ENCODE data around the gene NUBP2. TPM values are rescaled to one million over a fixed set of nuclear protein-coding genes. Genes with fewer than 3 reads are reported as not detected.

Gene NUBP2
- polyA plus RNA-seq, 2 donors: 41.5 to 57.8 TPM

- no peaks in the 10 kb centered on the region for H3K9me3 ChIP-seq (ENCODE audit: control insufficient read depth in 2 of 2, insufficient read depth in 1 of 2, low read depth in 1 of 2, low read length in 1 of 2)
- no peak overlapping the region for H3K27ac ChIP-seq (ENCODE audit: low read depth in 2 of 2, low read length in 1 of 2)
- 88 to 89% methylated on average over 25 of the region's 25 CpGs for WGBS, 2 donors
- H3K4me3 ChIP-seq (ENCODE audit: low read depth in 1 of 2, low read length in 2 of 2): no peak overlapping the region
- H3K36me3 ChIP-seq (ENCODE audit: control insufficient read depth in 2 of 2, insufficient read depth in 2 of 2, low read length in 1 of 2): peaks cover 11 to 64% of the 10 kb centered on the region in 2 donors
- peaks cover 0 to 2% of the 10 kb centered on the region in 2 donors for H3K4me1 ChIP-seq (ENCODE audit: control insufficient read depth in 2 of 2, insufficient read depth in 2 of 2, low read length in 1 of 2)
- H3K27me3 ChIP-seq (ENCODE audit: control insufficient read depth in 1 of 2, insufficient read depth in 2 of 2, low read length in 2 of 2): no peaks in the 10 kb centered on the region
These were observed 37.4 kb upstream of the NUBP2 start for GRCh38 chr16:1745181-1745899.

GRCh38 chr16:1745900-1746692 is 36.7 kb upstream of the NUBP2 start:
- Histone ChIP-seq H3K4me3 (ENCODE audit: low read depth in 1 of 2, low read length in 2 of 2) (no peak overlapping the region), H3K36me3 (ENCODE audit: control insufficient read depth in 2 of 2, insufficient read depth in 2 of 2, low read length in 1 of 2) (peaks cover 11 to 59% of the 10 kb centered on the region in 2 donors), H3K27ac (ENCODE audit: low read depth in 2 of 2, low read length in 1 of 2) (no peak overlapping the region), H3K4me1 (ENCODE audit: control insufficient read depth in 2 of 2, insufficient read depth in 2 of 2, low read length in 1 of 2) (no peaks in the 10 kb centered on the region), H3K27me3 (ENCODE audit: control insufficient read depth in 1 of 2, insufficient read depth in 2 of 2, low read length in 2 of 2) (no peaks in the 10 kb centered on the region), H3K9me3 (ENCODE audit: control insufficient read depth in 2 of 2, insufficient read depth in 1 of 2, low read depth in 1 of 2, low read length in 1 of 2) (no peaks in the 10 kb centered on the region)
- 94 to 96% methylated on average over 28 to 29 of the region's 29 CpGs for WGBS, 2 donors

DNA sequence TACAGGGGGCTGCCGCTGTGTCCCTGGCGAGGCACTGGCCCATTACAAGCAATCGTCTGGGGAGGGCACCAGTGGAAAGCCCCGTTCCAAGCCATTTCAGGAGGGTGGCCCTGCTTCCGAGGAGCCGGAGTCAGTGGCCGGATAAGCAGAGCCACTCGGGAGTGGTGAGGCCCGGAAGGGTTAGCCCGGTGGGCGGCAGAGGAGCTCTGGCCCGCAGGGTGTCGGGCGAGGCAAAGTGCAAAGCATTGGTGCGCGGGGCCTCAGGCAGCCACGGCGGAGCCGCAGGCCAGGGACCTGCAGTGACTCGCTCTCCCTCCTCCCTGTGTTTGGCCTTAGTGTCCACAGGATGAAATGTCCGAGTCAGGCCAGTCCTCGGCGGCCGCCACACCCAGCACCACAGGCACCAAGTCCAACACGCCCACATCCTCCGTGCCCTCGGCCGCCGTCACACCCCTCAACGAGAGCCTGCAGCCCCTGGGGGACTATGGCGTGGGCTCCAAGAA is 36.0 kb upstream of the NUBP2 start:
- Histone ChIP-seq H3K27ac (ENCODE audit: low read depth in 2 of 2, low read length in 1 of 2) (no peak overlapping the region), H3K27me3 (ENCODE audit: control insufficient read depth in 1 of 2, insufficient read depth in 2 of 2, low read length in 2 of 2) (no peaks in the 10 kb centered on the region), H3K4me1 (ENCODE audit: control insufficient read depth in 2 of 2, insufficient read depth in 2 of 2, low read length in 1 of 2) (no peaks in the 10 kb centered on the region), H3K4me3 (ENCODE audit: low read depth in 1 of 2, low read length in 2 of 2) (no peak overlapping the region), H3K9me3 (ENCODE audit: control insufficient read depth in 2 of 2, insufficient read depth in 1 of 2, low read depth in 1 of 2, low read length in 1 of 2) (no peaks in the 10 kb centered on the region), H3K36me3 (ENCODE audit: control insufficient read depth in 2 of 2, insufficient read depth in 2 of 2, low read length in 1 of 2) (peaks cover 14 to 56% of the 10 kb centered on the region in 2 donors)
- WGBS, 2 donors: 89 to 91% methylated on average over 29 to 31 of the region's 31 CpGs

- Histone ChIP-seq H3K4me3 (ENCODE audit: low read depth in 1 of 2, low read length in 2 of 2) (no peak overlapping the region), H3K27me3 (ENCODE audit: control insufficient read depth in 1 of 2, insufficient read depth in 2 of 2, low read length in 2 of 2) (no peaks in the 10 kb centered on the region), H3K36me3 (ENCODE audit: control insufficient read depth in 2 of 2, insufficient read depth in 2 of 2, low read length in 1 of 2) (peaks cover 16 to 62% of the 10 kb centered on the region in 2 donors), H3K9me3 (ENCODE audit: control insufficient read depth in 2 of 2, insufficient read depth in 1 of 2, low read depth in 1 of 2, low read length in 1 of 2) (no peaks in the 10 kb centered on the region), H3K27ac (ENCODE audit: low read depth in 2 of 2, low read length in 1 of 2) (no peak overlapping the region), H3K4me1 (ENCODE audit: control insufficient read depth in 2 of 2, insufficient read depth in 2 of 2, low read length in 1 of 2) (no peaks in the 10 kb centered on the region)
- WGBS, 2 donors: 89 to 90% methylated on average over 11 of the region's 11 CpGs
These were observed 34.8 kb upstream of the NUBP2 start for GRCh38 chr16:1747934-1748333.

- Histone ChIP-seq H3K36me3 (ENCODE audit: control insufficient read depth in 2 of 2, insufficient read depth in 2 of 2, low read length in 1 of 2) (peaks cover 16 to 48% of the 10 kb centered on the region in 2 donors), H3K9me3 (ENCODE audit: control insufficient read depth in 2 of 2, insufficient read depth in 1 of 2, low read depth in 1 of 2, low read length in 1 of 2) (no peaks in the 10 kb centered on the region), H3K4me3 (ENCODE audit: low read depth in 1 of 2, low read length in 2 of 2) (no peak overlapping the region), H3K4me1 (ENCODE audit: control insufficient read depth in 2 of 2, insufficient read depth in 2 of 2, low read length in 1 of 2) (no peaks in the 10 kb centered on the region), H3K27me3 (ENCODE audit: control insufficient read depth in 1 of 2, insufficient read depth in 2 of 2, low read length in 2 of 2) (no peaks in the 10 kb centered on the region), H3K27ac (ENCODE audit: low read depth in 2 of 2, low read length in 1 of 2) (no peak overlapping the region)
- WGBS, 2 donors: 94 to 96% methylated on average over 28 to 29 of the region's 29 CpGs
These were observed 33.3 kb upstream of the NUBP2 start for GRCh38 chr16:1749152-1750117.

DNA sequence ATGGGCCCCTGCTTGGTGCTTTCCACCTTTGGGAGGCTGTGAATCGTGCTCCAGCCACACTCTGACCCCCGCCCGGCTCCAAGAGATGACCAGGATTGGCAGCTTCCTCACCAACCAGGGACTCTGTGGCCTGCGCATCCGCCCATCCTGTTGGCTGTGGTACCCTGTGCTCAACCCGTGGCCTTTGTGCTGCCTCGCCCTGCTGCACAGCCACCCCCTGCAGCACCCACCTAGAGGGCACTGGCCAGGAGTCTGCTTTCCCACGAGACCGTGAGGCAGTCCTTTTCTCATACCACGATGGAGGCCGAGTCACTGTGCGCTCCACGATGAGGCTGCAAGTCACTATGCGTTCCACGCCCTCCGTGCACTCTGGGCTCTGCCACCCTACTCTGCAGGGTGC is 30.8 kb upstream of the NUBP2 start:
- Histone ChIP-seq H3K36me3 (ENCODE audit: control insufficient read depth in 2 of 2, insufficient read depth in 2 of 2, low read length in 1 of 2) (peaks cover 16 to 42% of the 10 kb centered on the region in 2 donors), H3K4me1 (ENCODE audit: control insufficient read depth in 2 of 2, insufficient read depth in 2 of 2, low read length in 1 of 2) (no peaks in the 10 kb centered on the region), H3K27ac (ENCODE audit: low read depth in 2 of 2, low read length in 1 of 2) (no peak overlapping the region), H3K9me3 (ENCODE audit: control insufficient read depth in 2 of 2, insufficient read depth in 1 of 2, low read depth in 1 of 2, low read length in 1 of 2) (no peaks in the 10 kb centered on the region), H3K4me3 (ENCODE audit: low read depth in 1 of 2, low read length in 2 of 2) (no peak overlapping the region), H3K27me3 (ENCODE audit: control insufficient read depth in 1 of 2, insufficient read depth in 2 of 2, low read length in 2 of 2) (no peaks in the 10 kb centered on the region)
- 96% methylated on average over 16 of the region's 16 CpGs for WGBS, 2 donors

GRCh38 chr16:1752853-1753252 is 29.9 kb upstream of the NUBP2 start:
- H3K27me3 ChIP-seq (ENCODE audit: control insufficient read depth in 1 of 2, insufficient read depth in 2 of 2, low read length in 2 of 2): no peaks in the 10 kb centered on the region
- no peak overlapping the region for H3K4me3 ChIP-seq (ENCODE audit: low read depth in 1 of 2, low read length in 2 of 2)
- WGBS, 2 donors: 93 to 94% methylated on average over 14 of the region's 14 CpGs
- no peaks in the 10 kb centered on the region for H3K4me1 ChIP-seq (ENCODE audit: control insufficient read depth in 2 of 2, insufficient read depth in 2 of 2, low read length in 1 of 2)
- H3K36me3 ChIP-seq (ENCODE audit: control insufficient read depth in 2 of 2, insufficient read depth in 2 of 2, low read length in 1 of 2): peaks cover 15 to 39% of the 10 kb centered on the region in 2 donors
- no peaks in the 10 kb centered on the region for H3K9me3 ChIP-seq (ENCODE audit: control insufficient read depth in 2 of 2, insufficient read depth in 1 of 2, low read depth in 1 of 2, low read length in 1 of 2)
- no peak overlapping the region for H3K27ac ChIP-seq (ENCODE audit: low read depth in 2 of 2, low read length in 1 of 2)

DNA sequence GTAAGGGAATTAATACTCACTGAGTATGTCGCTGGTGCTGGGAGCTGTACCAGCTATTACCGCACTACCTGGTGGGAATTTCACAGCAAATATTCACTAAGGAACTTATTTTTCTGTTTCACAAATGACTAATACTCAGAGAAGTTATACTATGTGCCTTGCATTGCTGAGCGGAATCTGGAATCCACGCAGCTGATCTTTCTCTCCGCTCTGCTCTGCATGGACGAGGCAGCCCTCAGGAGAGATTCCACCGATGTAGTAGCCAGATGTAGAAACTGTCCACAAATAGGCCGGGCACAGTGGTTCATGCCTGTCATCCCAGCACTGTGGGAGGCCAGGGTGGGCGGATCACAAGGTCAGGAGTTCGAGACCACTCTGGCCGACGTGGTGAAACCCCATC is 28.6 kb upstream of the NUBP2 start:
- H3K9me3 ChIP-seq (ENCODE audit: control insufficient read depth in 2 of 2, insufficient read depth in 1 of 2, low read depth in 1 of 2, low read length in 1 of 2): no peaks in the 10 kb centered on the region
- 83 to 86% methylated on average over 12 of the region's 12 CpGs for WGBS, 2 donors
- H3K36me3 ChIP-seq (ENCODE audit: control insufficient read depth in 2 of 2, insufficient read depth in 2 of 2, low read length in 1 of 2): peaks cover 5 to 36% of the 10 kb centered on the region in 2 donors
- peak overlapping the region; percentile 50 to 86 for H3K27ac ChIP-seq (ENCODE audit: low read depth in 2 of 2, low read length in 1 of 2)
- H3K4me1 ChIP-seq (ENCODE audit: control insufficient read depth in 2 of 2, insufficient read depth in 2 of 2, low read length in 1 of 2): no peaks in the 10 kb centered on the region
- H3K27me3 ChIP-seq (ENCODE audit: control insufficient read depth in 1 of 2, insufficient read depth in 2 of 2, low read length in 2 of 2): no peaks in the 10 kb centered on the region
- no peak overlapping the region for H3K4me3 ChIP-seq (ENCODE audit: low read depth in 1 of 2, low read length in 2 of 2)
